ENCODE data around the gene P3H2.

- no peak for TF ChIP-seq POLR2AphosphoS5 (IDR thresholded peaks at IDR 0.05; ENCODE audit: borderline replicate concordance, low read depth, low read length)
- TF ChIP-seq EZH2 (IDR thresholded peaks at IDR 0.05): no peak
- TF ChIP-seq FOXP2 (optimal IDR thresholded peaks at IDR 0.05; ENCODE audit: control extremely low read depth, extremely low read length, insufficient read depth): no peak
These were observed 179.0 kb downstream of the P3H2 start for GRCh38 chr3:189941679-189942078.
